ENCODE data around the gene MFGE8.
A peak's percentile ranks its signal among the peaks of the same experiment; 100 is the strongest.

MFGE8 gene

DNA sequence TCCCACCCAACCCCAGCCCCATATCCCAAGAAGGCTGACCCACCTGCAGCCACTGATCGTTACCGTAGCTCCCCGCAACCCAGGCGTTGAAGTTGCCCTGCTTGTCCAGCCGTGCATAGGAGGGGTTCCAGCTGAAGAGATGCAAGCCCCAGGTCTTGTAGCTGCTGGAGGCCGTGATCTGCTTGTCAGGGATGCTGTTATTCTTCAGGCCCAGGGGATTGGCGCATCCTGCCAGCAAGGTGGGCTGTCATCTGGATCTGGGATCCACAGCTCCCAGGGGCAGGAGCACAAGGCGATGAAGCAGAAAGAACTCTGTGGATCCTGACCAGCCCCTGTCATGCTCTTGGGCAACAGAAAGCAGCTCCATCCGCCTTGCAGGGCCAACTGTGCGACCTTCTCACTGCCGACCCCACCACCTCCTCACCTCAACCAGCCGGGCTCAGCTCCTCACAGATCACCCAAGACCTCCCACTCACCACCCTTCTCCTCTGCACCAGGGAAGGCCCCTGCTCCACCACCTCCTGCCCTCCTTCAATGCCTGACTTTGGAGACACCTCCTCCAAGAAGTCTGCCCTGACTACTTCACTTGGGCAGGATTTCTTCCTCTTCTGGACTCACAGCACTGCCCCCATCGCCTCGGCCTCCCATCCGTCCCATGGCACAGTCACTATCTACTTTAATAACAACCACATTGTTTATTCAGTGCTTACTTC lies 11.5 kb downstream of the MFGE8 start:
- no peak for DNase-seq (ENCODE audit: low spot score)
- ChIA-PET CTCF (interaction anchor here (1.0 kb wide), 1 partner anchor 116 kb away, joined by 3 read pairs; no protein-coding TSS in a partner anchor), POLR2A (ENCODE audit: low non-redundant PET) (no interaction called here)
- H3K27ac ChIP-seq = peak overlapping the region; percentile 34
- TF ChIP-seq, protein P1, sequence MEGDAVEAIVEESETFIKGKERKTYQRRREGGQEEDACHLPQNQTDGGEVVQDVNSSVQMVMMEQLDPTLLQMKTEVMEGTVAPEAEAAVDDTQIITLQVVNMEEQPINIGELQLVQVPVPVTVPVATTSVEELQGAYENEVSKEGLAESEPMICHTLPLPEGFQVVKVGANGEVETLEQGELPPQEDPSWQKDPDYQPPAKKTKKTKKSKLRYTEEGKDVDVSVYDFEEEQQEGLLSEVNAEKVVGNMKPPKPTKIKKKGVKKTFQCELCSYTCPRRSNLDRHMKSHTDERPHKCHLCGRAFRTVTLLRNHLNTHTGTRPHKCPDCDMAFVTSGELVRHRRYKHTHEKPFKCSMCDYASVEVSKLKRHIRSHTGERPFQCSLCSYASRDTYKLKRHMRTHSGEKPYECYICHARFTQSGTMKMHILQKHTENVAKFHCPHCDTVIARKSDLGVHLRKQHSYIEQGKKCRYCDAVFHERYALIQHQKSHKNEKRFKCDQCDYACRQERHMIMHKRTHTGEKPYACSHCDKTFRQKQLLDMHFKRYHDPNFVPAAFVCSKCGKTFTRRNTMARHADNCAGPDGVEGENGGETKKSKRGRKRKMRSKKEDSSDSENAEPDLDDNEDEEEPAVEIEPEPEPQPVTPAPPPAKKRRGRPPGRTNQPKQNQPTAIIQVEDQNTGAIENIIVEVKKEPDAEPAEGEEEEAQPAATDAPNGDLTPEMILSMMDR (conservative IDR thresholded peaks at IDR 0.05; ENCODE audit: low read depth) = no peak

- no peak for DNase-seq (ENCODE audit: low spot score)
- H3K27ac ChIP-seq = peak overlapping the region; percentile 63
- POLR2A ChIA-PET (ENCODE audit: low non-redundant PET) = no interaction called here
Observed at GRCh38 chr15:88900982-88901418, 12.2 kb downstream of the MFGE8 start.

DNA sequence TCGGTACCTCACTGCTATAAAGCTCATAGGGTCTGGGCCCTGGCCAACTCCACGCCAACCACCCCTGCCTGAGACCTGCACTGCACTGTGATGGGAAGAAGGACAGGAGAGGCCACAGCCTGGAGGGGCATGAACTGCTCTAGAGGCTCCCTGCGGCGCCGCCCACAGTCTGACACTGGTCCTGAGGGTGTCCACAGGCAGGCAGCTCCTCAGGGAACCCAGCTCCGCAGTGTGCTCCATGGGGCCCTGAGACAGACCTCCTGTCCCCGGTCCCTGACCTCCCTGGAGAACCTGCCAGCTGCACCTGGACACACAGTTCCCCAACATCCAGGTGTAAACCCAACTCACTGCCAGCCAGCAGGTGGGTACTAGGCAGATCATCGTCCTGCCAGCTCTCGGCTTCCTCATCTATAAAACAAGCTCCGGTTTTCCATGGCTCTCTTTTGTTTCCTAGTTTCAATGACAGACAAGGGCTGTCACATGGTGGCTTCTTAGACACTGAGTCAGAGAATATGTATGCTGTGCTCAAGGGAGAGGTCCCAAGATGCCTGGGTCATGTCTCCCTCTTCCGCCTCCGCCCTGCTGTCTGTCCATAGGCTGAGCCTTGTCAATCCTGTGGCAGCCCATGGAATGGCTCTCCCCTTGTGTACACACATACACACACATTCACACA lies 12.7 kb downstream of the MFGE8 start:
- POLR2A ChIA-PET (ENCODE audit: low non-redundant PET) = no interaction called here
- TF ChIP-seq, protein P1 (conservative IDR thresholded peaks at IDR 0.05; ENCODE audit: low read depth) = no peak
- H3K27ac ChIP-seq = peak overlapping the region; percentile 63
- DNase-seq (ENCODE audit: low spot score) = no peak
- CTCF ChIA-PET = interaction anchor here (0.7 to 1.0 kb wide), 3 partner anchors 117 to 277 kb away, joined by 3 to 5 read pairs (median 3); no protein-coding TSS in a partner anchor

More at GRCh38 chr15:88900982-88901418, 12.2 kb downstream of the MFGE8 start:
- TF ChIP-seq, protein P1 (conservative IDR thresholded peaks at IDR 0.05; ENCODE audit: low read depth) = no peak
- CTCF ChIA-PET = interaction anchor here (0.7 to 1.0 kb wide), 2 partner anchors 116 to 266 kb away, joined by 3 read pairs; no protein-coding TSS in a partner anchor

GRCh38 chr15:88899251-88899650 lies 13.9 kb downstream of the MFGE8 start:
- TF ChIP-seq, protein P1 (conservative IDR thresholded peaks at IDR 0.05; ENCODE audit: low read depth) = no peak
- peak overlapping the region; percentile 67 for H3K27ac ChIP-seq
- DNase-seq (ENCODE audit: low spot score) = no peak
- ChIA-PET POLR2A (ENCODE audit: low non-redundant PET) (no interaction called here), CTCF (no interaction called here)

- POLR2A ChIA-PET (ENCODE audit: low non-redundant PET) = no interaction called here
- DNase-seq (ENCODE audit: low spot score) = no peak
- H3K27ac ChIP-seq = peak overlapping the region; percentile 67
- TF ChIP-seq, protein P1 (conservative IDR thresholded peaks at IDR 0.05; ENCODE audit: low read depth) = no peak
- CTCF ChIA-PET = interaction anchor here (1.2 to 1.4 kb wide), 2 partner anchors 39 to 241 kb away, joined by 5 to 14 read pairs; no protein-coding TSS in a partner anchor
Observed at GRCh38 chr15:88898736-88899135, 14.4 kb downstream of the MFGE8 start.

GRCh38 chr15:88897456-88898194 lies 15.6 kb downstream of the MFGE8 start:
- peak overlapping the region; percentile 67 for H3K27ac ChIP-seq

More at GRCh38 chr15:88897456-88898194, 15.6 kb downstream of the MFGE8 start:
- DNase-seq (ENCODE audit: low spot score) = peak; percentile 90
- CTCF ChIA-PET = interaction anchor here (0.5 to 1.4 kb wide), 7 partner anchors 14 to 1162 kb away, joined by 3 to 14 read pairs (median 4); no protein-coding TSS in a partner anchor
- POLR2A ChIA-PET (ENCODE audit: low non-redundant PET) = no interaction called here
- TF ChIP-seq, protein P1 (conservative IDR thresholded peaks at IDR 0.05; ENCODE audit: low read depth) = peak; percentile 90

All from RWPE1 (cell line).